ENCODE measurements around the gene NTRK3.

Gene NTRK3

GRCh38 chr15:88256279-88257230 lies at the start of gene NTRK3:
TSS of gene NTRK3 (minus strand) at chr15:88256739. CDS start at chr15:88256153, 586 bp downstream.
- no peak for DNase-seq

GRCh38 chr15:88303395-88303794 lies 46.9 kb upstream of the NTRK3 start:
- DNase-seq, result no peak

DNA sequence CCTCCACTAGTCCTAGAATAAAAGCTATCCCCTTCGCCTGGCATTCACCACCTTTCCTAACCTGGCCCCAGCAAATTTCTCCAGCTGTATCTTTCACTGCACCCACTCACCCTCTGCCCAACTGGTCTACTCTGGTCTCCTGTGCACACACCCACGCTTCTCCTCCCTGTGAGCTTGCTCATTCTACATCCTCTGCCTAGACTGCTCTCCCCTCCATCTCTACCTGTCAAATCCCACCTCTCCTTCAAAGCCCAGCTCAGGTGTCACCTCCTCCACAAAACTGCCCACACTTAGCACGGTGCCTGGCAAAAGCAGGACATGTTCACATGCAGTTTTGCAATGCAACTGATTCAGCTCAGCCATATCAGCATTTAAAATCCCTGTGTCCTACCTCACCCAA lies 45.8 kb upstream of the NTRK3 start:
- no peak for DNase-seq

- no peak for DNase-seq
These were observed 44.8 kb upstream of the NTRK3 start for GRCh38 chr15:88301311-88301710.

DNA sequence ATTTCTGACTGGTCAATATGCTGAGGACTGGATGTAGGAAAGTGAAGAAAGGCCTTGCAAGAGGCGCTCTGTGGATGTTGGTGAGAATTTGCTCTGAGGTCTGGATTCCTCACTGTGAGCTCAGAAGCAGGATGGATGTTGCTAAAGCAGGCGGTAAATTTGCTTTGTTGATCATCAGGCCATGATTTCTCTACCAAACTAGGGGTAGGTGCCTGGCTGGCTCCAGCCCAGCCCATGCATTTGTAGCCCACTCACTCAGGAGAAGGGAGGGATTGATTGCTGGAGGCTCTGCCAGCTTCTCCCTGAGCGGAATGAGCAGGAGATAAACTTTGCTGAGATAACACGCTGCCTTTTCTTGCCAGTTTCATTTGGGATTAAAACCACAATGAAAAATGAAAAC lies 44.3 kb upstream of the NTRK3 start:
- DNase-seq, result no peak

GRCh38 chr15:88300089-88300488 lies 43.5 kb upstream of the NTRK3 start:
- DNase-seq, result no peak

GRCh38 chr15:88299497-88299896 lies 43.0 kb upstream of the NTRK3 start:
- no peak for DNase-seq

- no peak for DNase-seq
These were observed 32.1 kb upstream of the NTRK3 start for GRCh38 chr15:88288661-88289060.

DNA sequence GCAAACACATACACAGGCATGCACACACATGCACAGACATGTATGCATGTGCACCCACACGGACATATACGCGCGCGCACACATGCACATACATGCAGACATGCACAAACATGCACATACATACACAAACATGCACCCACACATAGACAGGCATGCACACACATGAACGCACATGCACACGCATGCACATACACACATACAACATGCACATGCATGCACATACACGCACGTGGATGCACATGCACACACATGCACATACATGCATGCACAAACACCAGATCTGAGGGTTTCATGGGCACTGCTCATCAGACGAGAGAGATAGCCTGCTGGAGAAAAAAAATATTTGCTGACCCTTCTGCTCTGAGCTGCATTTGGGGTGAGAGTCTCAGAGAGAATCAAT lies 31.7 kb upstream of the NTRK3 start:
- no peak for DNase-seq

- no peak for DNase-seq
These were observed 27.9 kb upstream of the NTRK3 start for GRCh38 chr15:88284318-88284998.

DNA sequence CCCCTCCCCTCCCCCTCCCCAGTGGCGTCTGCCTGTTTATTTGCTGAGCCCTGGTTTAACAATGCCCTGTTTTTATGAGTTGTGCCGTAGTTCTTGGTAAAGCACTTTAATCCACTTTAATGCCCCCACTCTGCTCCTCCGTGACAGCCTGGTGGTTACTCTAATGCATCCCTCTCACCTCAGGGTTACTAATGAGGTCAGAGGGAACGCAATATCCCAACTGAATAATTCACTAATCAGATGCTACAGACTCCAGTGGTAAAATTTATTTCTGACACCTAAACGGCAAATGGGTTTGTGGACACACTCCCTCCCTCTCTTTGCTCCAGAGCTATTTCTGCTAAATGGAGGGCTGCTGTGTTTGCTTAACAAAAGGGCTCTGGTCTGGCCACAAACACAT lies 26.1 kb upstream of the NTRK3 start:
- DNase-seq, result no peak

DNA sequence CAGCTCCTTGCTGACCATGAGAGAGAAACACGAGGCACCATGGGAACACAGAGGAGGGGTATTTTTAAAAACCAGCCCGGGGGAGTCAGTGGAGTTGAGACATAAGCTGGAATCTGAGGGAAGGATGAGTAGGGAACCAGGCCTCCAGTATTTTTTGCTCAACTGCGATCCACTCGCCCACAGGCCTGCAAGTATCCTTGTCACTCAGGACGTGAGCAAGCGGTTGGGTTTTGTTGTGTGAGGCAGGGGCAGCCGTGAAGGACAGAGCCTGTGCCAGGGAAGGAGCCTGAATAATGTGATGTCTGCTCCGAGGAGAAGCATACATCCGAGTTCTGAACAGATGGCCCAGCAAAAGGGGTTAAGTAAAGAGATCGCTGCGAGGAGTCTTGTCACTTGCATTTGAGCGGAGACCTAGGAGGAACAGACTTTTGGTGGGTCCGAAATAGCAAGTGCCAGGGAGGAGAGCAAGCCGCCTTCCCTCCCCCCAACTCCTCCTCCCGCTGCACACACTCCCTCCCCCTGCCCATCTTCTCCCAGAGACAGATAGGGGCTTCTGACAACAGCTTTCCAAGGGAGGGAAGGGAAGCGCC lies 20.4 kb upstream of the NTRK3 start:
- DNase-seq, result no peak

DNA sequence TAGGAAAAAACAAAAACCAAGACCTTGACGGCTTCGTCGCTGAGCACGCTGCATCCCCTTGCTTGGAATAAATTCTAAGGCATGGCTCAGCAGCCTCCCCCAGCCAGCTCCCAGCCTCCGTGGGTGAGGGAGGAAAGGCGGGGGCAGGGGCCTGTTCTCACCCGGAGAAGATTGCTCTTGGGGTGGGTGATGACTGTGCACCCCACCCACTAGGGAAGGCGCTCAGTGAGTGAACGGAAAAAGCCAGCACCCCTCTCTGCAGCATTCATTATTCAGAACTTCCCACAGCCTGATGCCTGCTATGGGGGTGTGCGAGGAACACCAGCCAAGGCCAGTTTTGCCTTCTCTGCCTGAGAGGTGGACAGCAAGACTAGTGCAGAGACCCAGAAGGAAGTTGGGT lies 19.3 kb upstream of the NTRK3 start:
- no peak for DNase-seq

- peak; percentile 39 for DNase-seq
These were observed 18.3 kb upstream of the NTRK3 start for GRCh38 chr15:88274553-88275460.

GRCh38 chr15:88272421-88272820 lies 15.9 kb upstream of the NTRK3 start:
- no peak for DNase-seq

DNA sequence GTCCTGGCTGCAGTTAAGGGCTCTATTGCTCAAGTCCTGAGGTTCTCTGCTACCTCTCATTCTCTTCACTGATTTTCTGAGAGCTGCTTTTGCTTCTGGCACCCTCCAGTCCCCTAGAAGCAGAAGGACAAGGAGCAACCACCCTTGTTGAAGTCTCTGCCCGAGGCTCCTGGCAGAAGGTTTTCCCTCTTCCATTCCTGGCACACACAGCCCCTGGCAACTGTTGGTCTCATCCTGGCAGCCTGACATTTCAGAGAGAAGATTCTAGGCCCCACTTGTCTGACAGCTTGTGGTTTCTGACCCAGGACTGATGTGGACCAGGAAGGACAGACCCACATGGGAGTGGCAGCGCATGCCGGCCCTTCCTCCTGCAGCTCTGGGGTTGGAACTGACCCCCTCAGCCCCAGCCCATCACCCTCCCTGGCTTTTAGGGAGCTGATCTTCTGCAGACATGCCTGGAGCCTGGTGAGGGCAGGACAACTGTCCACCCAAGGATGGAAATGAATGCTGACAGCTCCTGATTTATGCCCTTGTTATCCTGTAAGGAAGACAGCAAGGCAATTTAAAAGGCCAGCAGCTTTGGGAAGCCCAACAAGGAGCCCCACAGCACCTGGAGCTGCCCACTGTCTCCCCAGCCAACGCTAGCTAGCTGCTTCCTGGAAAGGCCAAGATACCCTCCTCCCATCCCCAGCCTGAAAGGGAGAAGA lies 13.0 kb upstream of the NTRK3 start:
- no peak for DNase-seq

- no peak for DNase-seq
These were observed 11.2 kb upstream of the NTRK3 start for GRCh38 chr15:88267720-88268119.

GRCh38 chr15:88266170-88266569 lies 9.6 kb upstream of the NTRK3 start:
- DNase-seq, result no peak

DNA sequence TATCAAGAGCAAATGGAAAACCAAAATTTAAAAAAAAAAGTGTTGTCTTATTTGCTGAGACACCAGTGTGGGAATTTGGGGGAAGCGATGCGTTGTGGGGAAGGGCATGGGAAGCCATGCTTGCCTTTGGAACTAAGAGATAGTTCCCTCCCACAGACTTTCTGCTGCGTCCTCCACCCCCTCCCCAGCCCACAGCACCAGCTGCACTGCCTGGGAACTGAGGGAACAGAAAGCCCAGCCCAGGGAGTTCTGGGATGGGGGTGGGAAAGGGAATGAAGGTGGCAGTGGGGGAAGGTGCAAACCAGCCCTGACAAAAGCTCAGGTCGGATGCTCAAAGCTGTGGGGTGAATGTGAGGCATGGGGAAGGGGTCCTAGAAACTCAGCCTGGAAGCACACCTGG lies 8.1 kb upstream of the NTRK3 start:
- no peak for DNase-seq

DNA sequence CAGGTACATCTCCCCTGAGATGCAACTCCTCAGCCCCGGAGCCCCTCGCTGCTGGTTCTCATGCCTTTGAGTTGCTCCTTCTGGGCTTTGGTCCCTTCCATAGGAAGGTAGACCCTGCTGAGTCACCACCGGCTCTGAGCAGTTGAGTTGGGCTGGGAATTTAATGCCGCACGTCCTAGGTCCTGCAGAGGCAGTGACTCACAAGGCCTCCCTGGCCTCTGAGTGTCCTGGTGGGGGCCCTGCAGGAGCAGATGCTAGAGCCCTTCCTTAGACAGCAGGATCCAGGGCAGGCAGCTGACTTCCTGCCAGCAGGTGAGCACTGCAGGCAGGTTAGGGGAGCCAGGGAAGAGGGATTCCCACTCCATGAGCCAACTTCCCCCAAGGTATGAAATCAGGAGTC lies 5.5 kb upstream of the NTRK3 start:
- no peak for DNase-seq

DNA sequence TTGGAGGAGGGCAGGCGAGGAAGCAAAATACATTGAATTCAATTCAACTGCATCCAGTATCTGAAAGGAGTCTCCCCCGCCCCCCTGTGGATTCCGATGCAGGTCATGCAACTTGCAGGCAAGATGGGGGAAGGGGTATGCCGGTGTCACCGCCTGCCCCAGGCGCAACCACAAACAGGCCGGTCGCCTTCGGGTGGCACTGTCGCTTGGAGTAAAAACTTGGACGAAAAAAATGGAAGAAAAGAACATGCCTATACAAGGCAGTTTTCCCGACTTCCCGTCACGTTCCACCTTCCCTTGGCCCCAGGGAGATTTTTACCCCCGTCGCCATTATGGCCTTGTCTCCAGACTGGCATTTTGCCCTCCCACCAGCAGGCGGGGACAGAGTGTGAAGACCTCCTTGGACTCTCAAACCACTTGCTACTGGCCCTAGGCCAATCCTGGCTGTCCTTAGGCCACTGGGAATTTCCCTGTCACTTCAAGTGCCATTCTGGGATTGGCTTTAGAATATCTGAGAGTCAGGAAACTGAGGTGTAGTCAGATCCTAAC lies 1.6 kb upstream of the NTRK3 start:
- DNase-seq, result no peak

Data from CD4-positive, alpha-beta T cell treated with Interleukin-10 for 1 hour (primary cell).